ENCODE results near the gene APBA1. TPM values are rescaled to one million over a fixed set of nuclear protein-coding genes. Genes with fewer than 3 reads are reported as not detected.
A peak's percentile ranks its signal among the peaks of the same experiment; 100 is the strongest.
"Not testable (repeated sequence)": the region's sequence is repeated elsewhere in the genome, so short reads cannot be mapped to it uniquely, and the experiment has no call there.

Gene APBA1
- total RNA-seq, 6 experiments from 2014 or later: 17.6 to 25.6 (median 20.7) TPM

GRCh38 chr9:69420611-69421270 is 251.4 kb downstream of the APBA1 start:
- DNase-seq: no peak
- Mint-ChIP-seq H3K4me3 (no peak overlapping the region), H3K4me1 (ENCODE audit: low read depth) (peaks cover 16% of the 10 kb centered on the region), H3K27me3 (ENCODE audit: insufficient read depth) (peaks cover 8% of the 10 kb centered on the region), H3K9me3 (no peaks in the 10 kb centered on the region), H3K36me3 (ENCODE audit: low read depth) (no peaks in the 10 kb centered on the region), H3K27ac (no peak overlapping the region)
- TF ChIP-seq, protein P1, sequence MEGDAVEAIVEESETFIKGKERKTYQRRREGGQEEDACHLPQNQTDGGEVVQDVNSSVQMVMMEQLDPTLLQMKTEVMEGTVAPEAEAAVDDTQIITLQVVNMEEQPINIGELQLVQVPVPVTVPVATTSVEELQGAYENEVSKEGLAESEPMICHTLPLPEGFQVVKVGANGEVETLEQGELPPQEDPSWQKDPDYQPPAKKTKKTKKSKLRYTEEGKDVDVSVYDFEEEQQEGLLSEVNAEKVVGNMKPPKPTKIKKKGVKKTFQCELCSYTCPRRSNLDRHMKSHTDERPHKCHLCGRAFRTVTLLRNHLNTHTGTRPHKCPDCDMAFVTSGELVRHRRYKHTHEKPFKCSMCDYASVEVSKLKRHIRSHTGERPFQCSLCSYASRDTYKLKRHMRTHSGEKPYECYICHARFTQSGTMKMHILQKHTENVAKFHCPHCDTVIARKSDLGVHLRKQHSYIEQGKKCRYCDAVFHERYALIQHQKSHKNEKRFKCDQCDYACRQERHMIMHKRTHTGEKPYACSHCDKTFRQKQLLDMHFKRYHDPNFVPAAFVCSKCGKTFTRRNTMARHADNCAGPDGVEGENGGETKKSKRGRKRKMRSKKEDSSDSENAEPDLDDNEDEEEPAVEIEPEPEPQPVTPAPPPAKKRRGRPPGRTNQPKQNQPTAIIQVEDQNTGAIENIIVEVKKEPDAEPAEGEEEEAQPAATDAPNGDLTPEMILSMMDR (IDR thresholded peaks at IDR 0.05): no peak

- Mint-ChIP-seq H3K27ac (no peak overlapping the region), H3K27me3 (ENCODE audit: insufficient read depth) (peaks cover 18% of the 10 kb centered on the region), H3K9me3 (no peaks in the 10 kb centered on the region), H3K36me3 (ENCODE audit: low read depth) (no peaks in the 10 kb centered on the region), H3K4me3 (peak overlapping the region; percentile 58), H3K4me1 (ENCODE audit: low read depth) (no peaks in the 10 kb centered on the region)
- peak; percentile 59 for DNase-seq
- TF ChIP-seq, protein P1 (IDR thresholded peaks at IDR 0.05): peak; percentile 82
Measured at GRCh38 chr9:69412741-69413150, 259.4 kb downstream of the APBA1 start.

- TF ChIP-seq, protein P1 (IDR thresholded peaks at IDR 0.05): no peak
- Mint-ChIP-seq H3K4me3 (peak overlapping the region; percentile 58; the same call in 1 of the 2 replicates), H3K9me3 (no peaks in the 10 kb centered on the region), H3K27me3 (ENCODE audit: insufficient read depth) (peaks cover 18% of the 10 kb centered on the region), H3K4me1 (ENCODE audit: low read depth) (no peaks in the 10 kb centered on the region), H3K27ac (no peak overlapping the region), H3K36me3 (ENCODE audit: low read depth) (no peaks in the 10 kb centered on the region)
- no peak for DNase-seq
Measured at GRCh38 chr9:69411931-69412740, 260.0 kb downstream of the APBA1 start.

GRCh38 chr9:69411246-69411645 is 260.9 kb downstream of the APBA1 start:
- Mint-ChIP-seq H3K4me3 (no peak overlapping the region), H3K27me3 (ENCODE audit: insufficient read depth) (peaks cover 18% of the 10 kb centered on the region), H3K4me1 (ENCODE audit: low read depth) (no peaks in the 10 kb centered on the region), H3K36me3 (ENCODE audit: low read depth) (no peaks in the 10 kb centered on the region), H3K9me3 (no peaks in the 10 kb centered on the region), H3K27ac (no peak overlapping the region)
- TF ChIP-seq, protein P1 (IDR thresholded peaks at IDR 0.05): no peak
- DNase-seq: no peak

GRCh38 chr9:69409936-69410335 is 262.2 kb downstream of the APBA1 start:
- H3K4me1 Mint-ChIP-seq (ENCODE audit: low read depth); H3K27ac Mint-ChIP-seq; H3K36me3 Mint-ChIP-seq (ENCODE audit: low read depth); H3K4me3 Mint-ChIP-seq; DNase-seq; H3K9me3 Mint-ChIP-seq: not testable (repeated sequence)
- peaks cover 18% of the 10 kb centered on the region for H3K27me3 Mint-ChIP-seq (ENCODE audit: insufficient read depth)

DNA sequence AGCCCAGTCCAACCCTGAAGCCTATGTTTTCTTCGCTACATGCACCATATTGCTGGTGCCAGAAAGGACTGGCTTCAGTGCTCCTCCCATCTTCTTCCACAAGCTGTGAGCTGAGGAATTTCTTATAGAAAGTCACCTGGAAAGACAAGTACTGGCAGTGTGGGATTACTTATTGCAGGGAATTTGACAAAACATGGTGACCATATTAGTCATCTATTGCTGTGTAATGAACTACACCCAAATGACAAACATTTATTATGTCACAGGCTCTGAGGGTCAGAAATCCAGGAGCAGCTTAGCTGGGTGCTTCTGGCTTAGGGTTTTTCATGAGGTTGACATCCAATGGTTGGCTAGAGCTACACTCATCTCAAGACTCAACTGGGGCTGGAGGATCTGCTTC is 271.7 kb downstream of the APBA1 start:
- TF ChIP-seq, protein P1 (IDR thresholded peaks at IDR 0.05): no peak
- Mint-ChIP-seq H3K4me1 (ENCODE audit: low read depth) (peaks cover 12% of the 10 kb centered on the region; the same call in 1 of the 2 replicates), H3K27ac (no peak overlapping the region), H3K4me3 (no peak overlapping the region), H3K9me3 (no peaks in the 10 kb centered on the region), H3K27me3 (ENCODE audit: insufficient read depth) (peaks cover 16% of the 10 kb centered on the region), H3K36me3 (ENCODE audit: low read depth) (no peaks in the 10 kb centered on the region)
- DNase-seq: no peak

Measured in HFFc6 (cell line).